DMS153 (cell line): ENCODE data around the gene SNRNP25.
"Not testable (repeated sequence)": the region's sequence is repeated elsewhere in the genome, so short reads cannot be mapped to it uniquely, and the experiment has no call there.

Experiments used
- DNase-seq: peaks from one replicate; lab custom pipeline; 2025; lab: John Stamatoyannopoulos, UW

Gene SNRNP25

GRCh38 chr16:42069-42457, 11.6 kb upstream of the SNRNP25 start:
- DNase-seq, result no peak

GRCh38 chr16:42691-43090, 10.9 kb upstream of the SNRNP25 start:
- DNase-seq, result no peak

- DNase-seq, result no peak
These were observed 10.3 kb upstream of the SNRNP25 start for GRCh38 chr16:43294-43693.

GRCh38 chr16:44655-45054, 9.0 kb upstream of the SNRNP25 start:
- no peak for DNase-seq

GRCh38 chr16:45454-45853, 8.2 kb upstream of the SNRNP25 start:
- DNase-seq, result no peak

GRCh38 chr16:46510-46909, 7.1 kb upstream of the SNRNP25 start:
- not testable (repeated sequence) for DNase-seq

- DNase-seq, result no peak
These were observed 6.4 kb upstream of the SNRNP25 start for GRCh38 chr16:47234-47633.

- no peak for DNase-seq
These were observed 2.6 kb upstream of the SNRNP25 start for GRCh38 chr16:50769-51591.

GRCh38 chr16:54237-54581, 581 bp downstream of the SNRNP25 start:
- DNase-seq, result no peak

- DNase-seq, result no peak
These were observed 2.0 kb downstream of the SNRNP25 start for GRCh38 chr16:55571-56136.

GRCh38 chr16:56231-56927, 2.8 kb downstream of the SNRNP25 start:
- DNase-seq, result no peak

GRCh38 chr16:57711-58110, 4.1 kb downstream of the SNRNP25 start:
- DNase-seq, result no peak

- no peak for DNase-seq
These were observed 5.1 kb downstream of the SNRNP25 start for GRCh38 chr16:58491-59439.

GRCh38 chr16:59440-60059, 5.9 kb downstream of the SNRNP25 start:
- DNase-seq, result no peak

GRCh38 chr16:60166-60565, 6.5 kb downstream of the SNRNP25 start:
- DNase-seq, result no peak

- DNase-seq, result no peak
These were observed 7.6 kb downstream of the SNRNP25 start for GRCh38 chr16:60929-61878.

- no peak for DNase-seq
These were observed 8.3 kb downstream of the SNRNP25 start for GRCh38 chr16:61879-62281.

- no peak for DNase-seq
These were observed 8.8 kb downstream of the SNRNP25 start for GRCh38 chr16:62283-62967.

- DNase-seq, result no peak
These were observed 9.4 kb downstream of the SNRNP25 start for GRCh38 chr16:62968-63391.

- DNase-seq, result no peak
These were observed 9.8 kb downstream of the SNRNP25 start for GRCh38 chr16:63466-63865.
